GM19468 (cell line): ENCODE data around the gene PALM2AKAP2.

Source experiments
- ATAC-seq: cut with Tn5 transposase; IDR thresholded peaks from one replicate; pipeline ENCODE4 v1.9.1; 2021; ENCODE audit warnings: mild to moderate bottlenecking, moderate library complexity, moderate number of reproducible peaks; ENCODE audit not compliant: unreplicated experiment; ENCODE audit errors: extremely low read depth

The PALM2AKAP2 gene

DNA sequence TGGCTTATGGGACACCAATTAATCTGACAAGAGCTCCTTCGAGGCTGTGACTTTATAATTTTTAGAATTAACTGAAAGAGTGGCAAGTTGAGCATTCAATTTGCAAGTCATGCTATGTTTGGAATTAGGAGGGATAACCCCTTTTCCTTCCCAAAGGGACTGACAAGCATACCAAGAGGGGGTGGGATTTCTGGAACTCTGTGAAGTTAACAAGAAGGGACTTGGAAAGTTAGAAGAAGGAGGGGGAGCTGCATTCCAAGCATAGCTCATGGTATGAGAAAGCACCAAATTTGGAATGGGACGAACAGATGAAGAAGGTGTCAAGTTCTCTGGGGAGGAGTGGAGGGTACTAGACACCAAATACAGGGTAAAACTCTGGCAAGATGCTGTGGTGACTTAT lies 8.9 kb upstream of the PALM2AKAP2 start:
- no peak for ATAC-seq

DNA sequence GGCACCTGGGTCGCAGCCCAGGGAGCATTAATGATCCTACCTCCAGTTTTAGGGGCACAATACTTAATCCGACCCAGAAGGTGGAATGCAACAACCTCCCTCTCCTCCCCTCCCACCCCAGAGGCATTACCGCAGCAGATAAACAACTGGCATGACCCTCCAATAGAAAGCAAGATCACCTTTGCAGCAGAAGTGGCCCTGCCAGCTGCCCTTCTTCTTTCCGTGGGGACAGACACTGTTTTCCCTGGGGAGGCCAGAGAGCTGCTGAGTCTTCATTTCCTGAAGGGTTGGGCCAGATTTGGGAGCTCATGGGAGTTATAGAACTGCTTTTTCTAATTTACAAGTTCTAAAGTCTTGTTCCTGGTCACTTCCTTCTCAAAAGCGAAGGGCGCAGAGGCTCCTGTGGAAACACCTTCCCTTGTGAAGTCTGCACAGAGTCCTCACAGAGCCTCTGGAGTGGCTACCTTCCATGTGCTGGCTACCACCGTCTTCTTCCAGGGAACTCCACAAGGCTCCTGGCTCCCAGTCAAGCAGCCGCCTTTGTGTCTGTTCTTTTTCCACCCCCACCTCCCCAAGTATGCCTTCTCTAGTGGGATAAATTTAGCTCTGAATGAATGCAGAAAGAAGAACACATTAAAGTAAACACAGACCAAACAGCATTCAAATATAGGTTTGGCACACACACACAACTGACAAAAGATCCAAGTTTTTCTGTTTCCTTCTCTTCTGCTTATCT lies 8.0 kb upstream of the PALM2AKAP2 start:
- ATAC-seq, result no peak

DNA sequence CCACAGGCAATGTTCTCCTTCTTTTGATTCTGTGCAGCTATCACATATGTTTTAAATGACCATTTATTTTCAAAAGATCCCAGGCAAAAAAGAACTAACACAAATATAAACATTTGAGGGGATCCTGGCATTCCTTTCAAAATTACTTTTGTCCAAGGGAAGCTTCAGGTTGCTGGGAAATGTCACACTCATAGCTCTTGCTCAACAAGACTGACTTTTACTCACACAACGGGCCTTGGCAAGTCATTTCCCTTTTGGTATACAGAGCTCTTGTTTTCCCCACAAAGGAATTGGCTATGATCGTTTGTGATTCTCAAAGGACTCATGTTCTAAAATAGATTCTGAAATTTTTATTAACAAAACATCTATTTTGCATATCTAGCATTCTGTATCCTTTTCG lies 4.5 kb upstream of the PALM2AKAP2 start:
- no peak for ATAC-seq

GRCh38 chr9:109776391-109776790 lies 3.6 kb upstream of the PALM2AKAP2 start:
- ATAC-seq, result no peak

DNA sequence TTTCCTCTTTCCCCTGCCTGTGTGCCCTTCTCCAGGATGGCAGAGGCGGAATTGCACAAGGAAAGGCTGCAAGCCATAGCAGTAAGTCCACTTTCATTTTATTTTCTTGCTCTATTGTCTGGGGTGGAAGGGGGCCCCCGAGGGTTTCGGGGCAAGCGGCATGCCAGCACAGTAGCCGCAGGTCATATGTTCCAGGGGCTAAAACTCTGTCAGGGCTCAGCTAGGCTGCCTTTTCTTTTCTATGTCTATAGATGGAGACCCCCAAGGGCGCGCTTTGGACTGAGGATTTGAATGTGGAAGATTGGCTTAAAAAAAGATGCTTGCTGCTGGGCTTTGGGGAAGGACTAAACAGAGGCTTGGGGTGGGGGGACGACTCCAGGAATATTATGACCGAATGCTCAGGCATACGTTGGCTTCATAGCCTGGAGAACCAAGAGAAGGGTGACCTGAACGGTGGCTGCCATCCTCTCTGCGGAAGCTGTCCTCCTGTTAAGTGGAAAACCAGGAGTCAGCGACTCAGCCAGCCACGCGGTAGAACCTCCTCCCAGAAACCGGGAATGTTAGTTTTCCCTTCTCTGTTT lies 545 bp downstream of the PALM2AKAP2 start:
- no peak for ATAC-seq

- ATAC-seq, result no peak
These were observed 1.1 kb downstream of the PALM2AKAP2 start for GRCh38 chr9:109781086-109781485.

DNA sequence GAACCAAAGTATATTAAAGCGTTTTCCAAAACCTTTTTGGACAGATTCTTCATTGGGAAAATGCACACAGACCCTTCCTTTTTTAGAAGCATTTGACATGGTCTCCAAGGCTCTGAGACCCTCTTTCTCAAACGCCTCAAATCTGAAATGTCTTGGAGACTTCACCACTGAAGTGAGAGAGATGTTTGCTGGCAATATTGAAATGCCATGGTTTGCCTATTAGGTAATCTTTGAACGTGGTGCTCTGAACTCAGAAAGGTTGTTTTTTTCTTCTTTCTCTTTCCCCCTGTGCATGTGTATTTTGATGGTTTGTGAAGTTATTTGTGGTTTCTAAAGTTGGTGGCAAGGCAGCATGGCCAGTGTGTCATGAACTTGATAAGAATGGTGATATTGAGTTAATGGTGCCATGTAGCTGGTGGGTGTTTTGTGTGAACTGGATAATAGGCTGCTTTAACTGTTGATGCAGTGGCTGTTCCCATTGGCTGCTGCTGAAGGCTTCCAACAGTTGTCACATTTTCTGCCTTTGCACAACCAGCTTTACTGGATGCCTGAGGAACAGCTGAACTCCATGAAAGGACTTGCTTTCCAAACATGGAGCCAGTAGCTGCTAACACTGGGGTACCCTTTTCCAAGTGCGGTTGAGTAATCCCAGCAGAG lies 1.7 kb downstream of the PALM2AKAP2 start:
- no peak for ATAC-seq

DNA sequence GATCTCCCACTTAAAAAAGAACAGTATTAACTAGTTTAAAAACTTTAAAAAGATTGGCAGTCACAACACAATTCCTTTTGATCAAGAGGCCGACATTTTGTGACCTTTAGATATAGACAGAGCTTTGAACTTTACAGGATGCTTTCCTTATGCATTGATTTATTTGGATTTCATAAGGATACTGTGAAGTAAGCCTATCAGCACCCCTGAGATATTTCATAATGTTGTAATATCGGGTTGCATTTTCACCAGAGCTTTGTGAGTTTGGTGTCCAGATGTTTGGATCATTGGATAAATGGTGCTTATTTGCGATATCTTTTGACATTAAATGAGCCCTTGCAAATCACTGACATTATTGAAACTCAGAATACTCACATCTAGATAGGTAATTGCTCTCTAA lies 7.7 kb downstream of the PALM2AKAP2 start:
- ATAC-seq, result no peak

- ATAC-seq, result no peak
These were observed 9.6 kb downstream of the PALM2AKAP2 start for GRCh38 chr9:109789556-109789955.

DNA sequence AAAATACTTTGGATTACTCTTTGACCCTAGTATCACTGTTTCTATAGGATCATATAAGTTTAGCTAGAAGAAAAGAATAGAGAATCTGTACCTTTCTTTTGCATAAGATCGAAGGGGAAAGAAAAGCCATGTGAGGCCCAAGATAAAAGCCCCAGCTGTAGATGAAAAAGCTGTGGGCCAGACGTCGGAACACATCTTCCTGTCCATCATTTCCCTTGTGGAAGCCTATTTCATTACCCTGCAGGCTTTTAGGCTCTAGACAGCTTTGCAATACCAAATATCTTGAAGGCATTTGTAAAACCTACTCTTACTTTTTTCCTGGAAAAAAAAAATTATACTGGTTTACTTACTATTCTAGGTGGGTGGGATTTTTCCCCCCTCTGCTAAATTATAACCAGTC lies 10.0 kb downstream of the PALM2AKAP2 start:
- ATAC-seq, result no peak

DNA sequence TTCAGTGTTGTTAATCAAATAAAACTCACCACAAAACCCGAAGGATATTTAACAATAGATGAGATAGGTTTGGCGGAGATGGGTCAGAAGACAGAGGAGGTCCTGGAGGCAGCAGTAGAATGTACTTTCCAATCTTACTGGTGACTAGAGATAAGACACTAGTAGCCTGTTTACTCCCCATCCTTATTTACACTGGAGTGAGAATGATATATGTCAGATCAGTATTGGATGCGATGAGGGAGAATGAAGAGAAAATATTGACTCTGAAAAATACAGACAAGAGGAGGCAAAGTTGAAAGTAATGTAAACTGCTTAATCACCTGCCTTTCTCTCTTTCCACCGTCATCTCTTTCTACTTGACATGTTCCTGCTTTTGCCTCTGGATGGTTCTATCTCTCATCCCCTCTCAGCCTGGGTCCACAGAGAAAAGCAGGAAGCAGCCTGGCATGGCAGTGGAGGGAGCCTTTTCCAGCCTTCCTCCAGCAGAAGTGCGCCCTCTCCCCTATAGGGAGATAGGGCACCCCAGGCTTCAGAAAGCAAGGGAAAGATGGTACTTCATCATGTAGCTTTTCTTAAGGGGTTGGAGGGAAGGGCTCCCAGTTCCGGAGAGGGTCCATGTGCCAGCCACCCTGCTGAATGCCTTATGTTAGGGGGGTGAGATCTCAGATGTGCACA lies 11.1 kb downstream of the PALM2AKAP2 start:
- ATAC-seq, result no peak

DNA sequence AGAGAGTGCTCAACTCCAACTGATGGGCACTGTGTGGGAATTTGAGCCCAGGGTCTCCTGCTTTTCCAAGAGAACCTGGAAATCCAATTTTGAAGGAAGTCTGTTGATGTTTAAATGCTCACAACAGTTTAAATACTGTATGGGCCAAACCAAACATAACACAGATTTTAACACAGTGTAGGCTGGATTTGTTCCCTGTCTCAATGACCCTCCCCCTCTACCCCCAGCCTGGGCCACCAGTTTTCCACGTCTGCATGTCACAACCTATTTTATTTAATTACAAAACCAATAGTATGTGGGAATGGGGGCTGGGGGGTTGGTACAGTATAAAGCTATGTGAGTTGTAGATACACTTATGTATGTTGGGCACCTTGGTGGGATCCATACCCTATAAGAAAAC lies 11.7 kb downstream of the PALM2AKAP2 start:
- ATAC-seq, result no peak

GRCh38 chr9:109792951-109793546 lies 13.1 kb downstream of the PALM2AKAP2 start:
- no peak for ATAC-seq

GRCh38 chr9:109793921-109794320 lies 13.9 kb downstream of the PALM2AKAP2 start:
- no peak for ATAC-seq

- no peak for ATAC-seq
These were observed 14.5 kb downstream of the PALM2AKAP2 start for GRCh38 chr9:109794361-109795012.

DNA sequence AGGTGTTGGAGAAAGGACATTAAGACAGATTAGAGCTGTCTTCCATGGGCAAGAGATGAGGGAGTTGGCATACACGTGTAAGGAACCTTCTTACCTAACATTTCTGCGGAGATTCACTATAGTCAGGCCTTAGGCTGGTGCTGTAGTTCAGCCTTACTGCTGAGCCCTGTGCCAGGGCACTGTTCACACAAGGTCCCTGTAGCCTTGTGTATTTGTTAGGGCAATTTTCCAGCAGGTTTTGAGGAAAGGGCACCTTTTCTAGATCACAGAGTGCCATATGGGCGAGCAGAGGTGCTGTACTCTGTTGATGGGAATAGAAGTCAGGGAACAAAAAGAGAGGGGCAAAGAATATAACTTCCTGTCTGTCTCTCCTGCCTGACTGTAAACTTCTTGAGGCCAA lies 15.6 kb downstream of the PALM2AKAP2 start:
- ATAC-seq, result no peak

- no peak for ATAC-seq
These were observed 16.1 kb downstream of the PALM2AKAP2 start for GRCh38 chr9:109796078-109796477.

- ATAC-seq, result no peak
These were observed 17.0 kb downstream of the PALM2AKAP2 start for GRCh38 chr9:109797006-109797405.

DNA sequence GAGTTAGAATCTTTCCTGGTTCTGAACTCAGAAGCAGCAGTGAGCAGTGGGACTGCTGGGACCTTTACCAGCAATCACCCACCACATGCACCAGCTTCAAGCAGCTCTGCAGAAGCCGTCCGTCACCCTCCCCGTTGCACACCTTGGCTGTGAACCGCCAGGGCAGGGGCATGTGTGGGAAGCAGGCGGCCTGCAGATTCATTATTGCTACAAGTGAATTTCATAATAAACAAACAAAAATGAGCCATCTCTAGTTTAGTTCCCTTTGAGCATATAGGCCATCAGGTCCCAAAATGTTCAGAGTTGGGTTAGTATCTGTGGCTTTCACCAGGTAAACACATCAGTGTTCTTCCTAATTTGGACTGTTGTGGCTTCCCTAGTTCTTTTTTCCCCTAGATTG lies 17.5 kb downstream of the PALM2AKAP2 start:
- no peak for ATAC-seq

- no peak for ATAC-seq
These were observed 19.1 kb downstream of the PALM2AKAP2 start for GRCh38 chr9:109799141-109799540.
